Neural progenitor cell (in vitro differentiated cells): ENCODE measurements around the gene ADRA2B. TPM values are rescaled to one million over a fixed set of nuclear protein-coding genes. Genes with fewer than 3 reads are reported as not detected.
A peak's percentile ranks its signal among the peaks of the same experiment; 100 is the strongest.

Source experiments
- DNase-seq: peaks from one replicate; pipeline ENCODE4 v3.0.0-alpha.2; 2016; ENCODE audit warnings: low spot score
- H2AFZ ChIP-seq: fragments of 200-600 bp; sonication (generic); replicated peaks from 2 replicates; pipeline ENCODE4 v1.6.1; 2016; ENCODE audit warnings: antibody characterized with exemption
- H3F3A ChIP-seq: fragments of 200-600 bp; sonication (generic); 2 replicates; pipeline ENCODE4 v1.6.1; 2016; ENCODE audit warnings: antibody characterized with exemption, low read depth
- H3K27ac ChIP-seq: fragments of 200-600 bp; sonication (generic); 2 replicates; pipeline ENCODE4 v1.5.1; 2016; ENCODE audit warnings: mild to moderate bottlenecking
- H3K27me3 ChIP-seq: fragments of 200-600 bp; sonication (generic); 2 replicates; pipeline ENCODE4 v1.6.1; 2016; ENCODE audit warnings: mild to moderate bottlenecking, moderate library complexity
- H3K36me3 ChIP-seq: fragments of 200-600 bp; sonication (generic); 2 replicates; pipeline ENCODE4 v1.5.1; 2016
- H3K4me1 ChIP-seq: fragments of 200-600 bp; sonication (generic); 2 replicates; pipeline ENCODE4 v1.6.1; 2016; ENCODE audit warnings: mixed run types
- H3K4me2 ChIP-seq: fragments of 200-600 bp; sonication (generic); 2 replicates; pipeline ENCODE4 v1.6.1; 2016
- H3K4me3 ChIP-seq: fragments of 200-600 bp; sonication (generic); 2 replicates; pipeline ENCODE4 v1.5.1; 2016
- H3K79me2 ChIP-seq: fragments of 200-600 bp; sonication (generic); 2 replicates; pipeline ENCODE4 v1.6.1; 2016; ENCODE audit warnings: low read depth
- H3K9ac ChIP-seq: fragments of 200-600 bp; sonication (generic); 2 replicates; pipeline ENCODE4 v1.6.1; 2016
- H3K9me3 ChIP-seq: fragments of 200-600 bp; sonication (generic); 2 replicates; pipeline ENCODE4 v1.5.1; 2016; ENCODE audit warnings: low read depth
- H4K20me1 ChIP-seq: fragments of 200-600 bp; sonication (generic); 2 replicates; pipeline ENCODE4 v1.6.1; 2016; ENCODE audit warnings: low read depth
- H3K27ac Mint-ChIP-seq: 3 replicates; pipeline ENCODE4 v1.8.0; 2021; ENCODE audit warnings: mixed read lengths
- H3K27me3 Mint-ChIP-seq: 2 replicates; pipeline ENCODE4 v1.8.0; 2022; ENCODE audit warnings: low read depth, mild to moderate bottlenecking, inconsistent platforms, moderate library complexity, mixed read lengths; ENCODE audit not compliant: insufficient read depth
- H3K36me3 Mint-ChIP-seq: 3 replicates; pipeline ENCODE4 v1.8.0; 2021; ENCODE audit warnings: mixed read lengths
- H3K4me1 Mint-ChIP-seq: 3 replicates; pipeline ENCODE4 v1.8.0; 2021; ENCODE audit warnings: mixed read lengths
- H3K4me3 Mint-ChIP-seq: 3 replicates; pipeline ENCODE4 v1.8.0; 2021; ENCODE audit warnings: mild to moderate bottlenecking, moderate library complexity, mixed read lengths
- H3K9me3 Mint-ChIP-seq: 3 replicates; pipeline ENCODE4 v1.8.0; 2020; ENCODE audit warnings: mixed read lengths
- CTCF ChIP-seq: fragments of 200-600 bp; sonication (generic); IDR thresholded peaks from 2 replicates; pipeline ENCODE4 v1.5.1; 2017; ENCODE audit warnings: antibody characterized with exemption, mild to moderate bottlenecking
- EZH2 ChIP-seq: fragments of 200-600 bp; sonication (generic); IDR thresholded peaks from 2 replicates; pipeline ENCODE4 v1.6.1; 2017; ENCODE audit warnings: antibody characterized with exemption, mild to moderate bottlenecking, moderate library complexity
- EZH2phosphoT487 ChIP-seq: fragments of 200-600 bp; sonication (generic); IDR thresholded peaks from 2 replicates; pipeline ENCODE4 v1.6.1; 2017; ENCODE audit warnings: antibody characterized with exemption
- total RNA-seq: library from RNA; depleted of rRNA; stranded (reverse); fragments of >200 nt; gene quantifications from 2 replicates; pipeline ENCODE4 v1.2.3, GENCODE V29; 2015; ENCODE audit warnings: low replicate concordance

The ADRA2B gene
- 3.0 and 10.5 TPM in 2 replicates for total RNA-seq

DNA sequence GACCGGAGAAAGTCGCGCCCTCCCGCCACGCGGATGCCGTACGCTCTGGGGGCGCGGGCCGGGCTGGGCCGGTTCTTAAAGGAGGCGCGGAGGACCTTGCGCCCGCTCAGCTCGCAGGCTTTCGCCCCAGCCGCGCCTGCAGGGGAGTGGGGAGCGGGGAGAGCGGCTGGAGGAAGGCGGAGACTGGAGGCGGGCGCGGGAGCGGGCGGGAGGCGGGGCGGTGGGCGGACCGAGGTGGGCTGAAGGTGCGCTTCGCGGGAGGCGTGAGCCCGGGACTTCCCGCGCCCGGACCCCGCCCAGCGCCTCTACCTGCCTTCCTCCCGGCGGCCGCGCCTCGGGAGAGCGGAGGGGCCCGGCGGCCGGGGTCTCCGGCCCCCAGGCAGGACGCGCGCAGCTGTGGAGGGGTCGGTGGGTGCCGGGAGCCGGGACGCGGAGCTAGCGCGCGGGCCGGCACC is at the start of gene ADRA2B:
TSS of gene ADRA2B (minus strand) at position 148 of the 455 bp plus-strand sequence. CDS start 422 bp downstream, outside the sequence.
- H3K4me1 ChIP-seq, result peaks cover 7% of the 10 kb centered on the region
- H3K27ac ChIP-seq, result no peak within 1 kb of the TSS
- H3K4me1 Mint-ChIP-seq, result peaks cover 18% of the 10 kb centered on the region
- peak within 1 kb of the TSS; percentile 79 for H3K4me3 Mint-ChIP-seq
- no peak for TF ChIP-seq EZH2phosphoT487
- no peak for TF ChIP-seq EZH2
- H3K79me2 ChIP-seq, result no peaks in the 10 kb centered on the region
- H3K36me3 ChIP-seq, result no peaks in the 10 kb centered on the region
- H3K27me3 ChIP-seq, result peaks cover 54% of the 10 kb centered on the region
- no peak within 1 kb of the TSS for H3K9ac ChIP-seq
- no peaks in the 10 kb centered on the region for H4K20me1 ChIP-seq
- no peaks in the 10 kb centered on the region for H3K9me3 ChIP-seq
- H3K4me2 ChIP-seq, result peak within 1 kb of the TSS; percentile 96
- H3F3A ChIP-seq, result no peaks in the 10 kb centered on the region
- H3K27ac Mint-ChIP-seq, result no peak within 1 kb of the TSS
- peaks cover 5% of the 10 kb centered on the region for H3K36me3 Mint-ChIP-seq
- DNase-seq, result peak; percentile 91
- H3K4me3 ChIP-seq, result peak within 1 kb of the TSS; percentile 74
- peaks cover 23% of the 10 kb centered on the region for H3K27me3 Mint-ChIP-seq
- peak within 1 kb of the TSS; percentile 70 for H2AFZ ChIP-seq
- peaks cover 2% of the 10 kb centered on the region for H3K9me3 Mint-ChIP-seq

- Mint-ChIP-seq H3K4me3 (no peak overlapping the region), H3K9me3 (peaks cover 5% of the 10 kb centered on the region), H3K27me3 (peaks cover 3% of the 10 kb centered on the region), H3K27ac (peak overlapping the region; percentile 63), H3K36me3 (no peaks in the 10 kb centered on the region), H3K4me1 (peaks cover 12% of the 10 kb centered on the region)
- H3K4me1 ChIP-seq, result peaks cover 12% of the 10 kb centered on the region
- no peak overlapping the region for H3K4me3 ChIP-seq
- H3K79me2 ChIP-seq, result no peaks in the 10 kb centered on the region
- no peaks in the 10 kb centered on the region for H3K9me3 ChIP-seq
- DNase-seq, result peak; percentile 44
- no peaks in the 10 kb centered on the region for H3K36me3 ChIP-seq
- no peak overlapping the region for H3K9ac ChIP-seq
- H3K27ac ChIP-seq, result no peak overlapping the region
- peaks cover 7% of the 10 kb centered on the region for H3F3A ChIP-seq
- TF ChIP-seq EZH2, result no peak
- no peak for TF ChIP-seq EZH2phosphoT487
- TF ChIP-seq CTCF, result no peak
- H4K20me1 ChIP-seq, result no peaks in the 10 kb centered on the region
- H3K4me2 ChIP-seq, result peak overlapping the region; percentile 37
- H3K27me3 ChIP-seq, result no peaks in the 10 kb centered on the region
- H2AFZ ChIP-seq, result peak overlapping the region; percentile 97
Measured at GRCh38 chr2:96164459-96165184, 48.3 kb upstream of the ADRA2B start.

DNA sequence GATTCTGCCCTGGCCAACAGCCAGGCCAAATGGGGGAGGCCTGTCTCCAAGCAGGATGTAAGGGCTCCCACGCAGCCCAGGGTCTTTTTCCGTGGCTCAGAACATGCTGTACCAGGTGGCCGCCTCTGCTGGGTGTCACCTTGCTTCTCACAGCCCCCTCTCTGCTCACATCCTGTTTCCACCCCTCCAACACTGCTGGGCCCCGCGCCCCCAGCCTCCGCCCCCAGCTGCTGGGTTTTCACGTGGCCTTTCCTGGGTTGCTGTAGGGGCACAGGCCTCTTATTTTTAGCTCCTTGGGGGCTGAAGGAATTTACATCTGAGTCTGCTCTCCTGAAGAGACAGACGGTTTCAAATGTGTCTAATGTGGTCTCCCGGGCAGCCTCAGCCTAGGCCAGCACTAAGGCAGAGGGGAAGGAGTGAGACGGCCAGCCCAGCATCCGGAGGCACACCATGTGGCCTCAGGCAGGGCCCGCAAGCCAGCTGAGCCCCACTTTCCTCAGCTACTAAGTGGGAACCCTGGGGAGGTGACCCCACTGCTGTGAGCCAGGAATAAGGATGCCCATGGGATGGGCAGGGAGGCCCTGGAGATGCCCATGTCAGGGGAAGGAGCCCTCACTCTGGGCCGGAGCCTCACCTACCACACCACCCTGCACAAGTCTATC is 47.5 kb upstream of the ADRA2B start:
- Mint-ChIP-seq H3K9me3 (peaks cover 2% of the 10 kb centered on the region), H3K36me3 (no peaks in the 10 kb centered on the region), H3K4me3 (no peak overlapping the region), H3K27ac (no peak overlapping the region), H3K27me3 (peaks cover 7% of the 10 kb centered on the region), H3K4me1 (peaks cover 12% of the 10 kb centered on the region)
- Histone ChIP-seq H3K9me3 (no peaks in the 10 kb centered on the region), H4K20me1 (no peaks in the 10 kb centered on the region), H3K4me1 (peaks cover 12% of the 10 kb centered on the region), H3F3A (peaks cover 7% of the 10 kb centered on the region), H3K27me3 (no peaks in the 10 kb centered on the region), H3K4me3 (no peak overlapping the region), H3K79me2 (no peaks in the 10 kb centered on the region), H2AFZ (peak overlapping the region; percentile 97), H3K4me2 (no peak overlapping the region), H3K27ac (no peak overlapping the region), H3K9ac (no peak overlapping the region), H3K36me3 (no peaks in the 10 kb centered on the region)
- no peak for DNase-seq
- TF ChIP-seq EZH2 (no peak), EZH2phosphoT487 (no peak), CTCF (no peak)
